GM12878 (cell line): ENCODE results near the gene CFAP92.

Source experiments
- KAT2A ChIP-seq: conservative IDR thresholded peaks from 2 replicates; pipeline ENCODE4 v1.6.1; 2011; ENCODE audit warnings: low read depth, low read length; ENCODE audit not compliant: control insufficient read depth
- POLR2AphosphoS5 ChIP-seq: IDR thresholded peaks from 2 replicates; pipeline ENCODE4 v1.6.1; 2011; ENCODE audit warnings: mild to moderate bottlenecking, low read length, inconsistent platforms
- ZNF207 ChIP-seq: fragments of 450-650 bp; IDR thresholded peaks from 2 replicates; pipeline ENCODE4 v1.6.1; 2014; ENCODE audit warnings: antibody characterized with exemption, mild to moderate bottlenecking, borderline replicate concordance
- TF ChIP-seq, protein P1 (sequence below), 3 experiments: IDR thresholded peaks in 2 of 3; conservative IDR thresholded peaks in 1 of 3; 2 replicates each; pipeline ENCODE4 v1.5.1; 2011; ENCODE audit warnings: low read depth in 3 of 3, low read length in 3 of 3, mild to moderate bottlenecking in 3 of 3, control low read depth in 2 of 3, moderate library complexity in 2 of 3, inconsistent platforms in 1 of 3, mixed read lengths in 1 of 3; ENCODE audit not compliant: control insufficient read depth in 2 of 3, insufficient read depth in 1 of 3; ENCODE audit errors: extremely low read depth in 1 of 3

GRCh38 chr3:128975276-128975675 lies 18.6 kb downstream of the CFAP92 start:
- TF ChIP-seq ZNF207 (no peak), POLR2AphosphoS5 (no peak), KAT2A (no peak)
- TF ChIP-seq, protein P1, sequence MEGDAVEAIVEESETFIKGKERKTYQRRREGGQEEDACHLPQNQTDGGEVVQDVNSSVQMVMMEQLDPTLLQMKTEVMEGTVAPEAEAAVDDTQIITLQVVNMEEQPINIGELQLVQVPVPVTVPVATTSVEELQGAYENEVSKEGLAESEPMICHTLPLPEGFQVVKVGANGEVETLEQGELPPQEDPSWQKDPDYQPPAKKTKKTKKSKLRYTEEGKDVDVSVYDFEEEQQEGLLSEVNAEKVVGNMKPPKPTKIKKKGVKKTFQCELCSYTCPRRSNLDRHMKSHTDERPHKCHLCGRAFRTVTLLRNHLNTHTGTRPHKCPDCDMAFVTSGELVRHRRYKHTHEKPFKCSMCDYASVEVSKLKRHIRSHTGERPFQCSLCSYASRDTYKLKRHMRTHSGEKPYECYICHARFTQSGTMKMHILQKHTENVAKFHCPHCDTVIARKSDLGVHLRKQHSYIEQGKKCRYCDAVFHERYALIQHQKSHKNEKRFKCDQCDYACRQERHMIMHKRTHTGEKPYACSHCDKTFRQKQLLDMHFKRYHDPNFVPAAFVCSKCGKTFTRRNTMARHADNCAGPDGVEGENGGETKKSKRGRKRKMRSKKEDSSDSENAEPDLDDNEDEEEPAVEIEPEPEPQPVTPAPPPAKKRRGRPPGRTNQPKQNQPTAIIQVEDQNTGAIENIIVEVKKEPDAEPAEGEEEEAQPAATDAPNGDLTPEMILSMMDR (IDR thresholded peaks at IDR 0.05 in 2 of 3, conservative IDR thresholded peaks at IDR 0.05 in 1 of 3; ENCODE audit: control insufficient read depth in 2 of 3, extremely low read depth in 1 of 3, insufficient read depth in 1 of 3, low read depth in 3 of 3, low read length in 3 of 3): no peak
